Hepatocyte (in vitro differentiated cells): ENCODE results near the gene CLIP1. TPM values are rescaled to one million over a fixed set of nuclear protein-coding genes. Genes with fewer than 3 reads are reported as not detected.

Experiments
- DNase-seq: peaks from one replicate; pipeline ENCODE4 v3.0.0-alpha.2; 2016; ENCODE audit warnings: low spot score
- H2AFZ ChIP-seq: fragments of 200-600 bp; sonication (generic); 2 replicates; pipeline ENCODE4 v1.6.0; 2016; ENCODE audit warnings: antibody characterized with exemption, mild to moderate bottlenecking
- H3K27ac ChIP-seq: fragments of 200-600 bp; sonication (generic); 2 replicates; pipeline ENCODE4 v1.5.1; 2016; ENCODE audit warnings: mild to moderate bottlenecking
- H3K27me3 ChIP-seq: fragments of 200-600 bp; sonication (generic); 2 replicates; pipeline ENCODE4 v1.6.1; 2016
- H3K36me3 ChIP-seq: fragments of 200-600 bp; sonication (generic); replicated peaks from 2 replicates; pipeline ENCODE4 v1.5.1; 2016; ENCODE audit warnings: low read depth; ENCODE audit not compliant: insufficient read depth
- H3K4me1 ChIP-seq: fragments of 200-600 bp; sonication (generic); 2 replicates; pipeline ENCODE4 v1.5.1; 2016; ENCODE audit warnings: mild to moderate bottlenecking, moderate library complexity; ENCODE audit not compliant: insufficient read depth
- H3K4me2 ChIP-seq: fragments of 200-600 bp; sonication (generic); 2 replicates; pipeline ENCODE4 v1.6.0; 2016
- H3K4me3 ChIP-seq: fragments of 200-600 bp; sonication (generic); 2 replicates; pipeline ENCODE4 v1.5.1; 2016; ENCODE audit warnings: mild to moderate bottlenecking
- H3K79me2 ChIP-seq: fragments of 200-600 bp; sonication (generic); 2 replicates; pipeline ENCODE4 v1.6.0; 2017; ENCODE audit warnings: mild to moderate bottlenecking
- H3K9me2 ChIP-seq: fragments of 200-600 bp; sonication (generic); replicated peaks from 2 replicates; pipeline ENCODE4 v1.6.0; 2017; ENCODE audit warnings: mild to moderate bottlenecking; ENCODE audit not compliant: insufficient read depth
- H3K9me3 ChIP-seq: fragments of 200-600 bp; sonication (generic); 2 replicates; pipeline ENCODE4 v1.5.1; 2016; ENCODE audit warnings: low read depth, mild to moderate bottlenecking
- H4K20me1 ChIP-seq: fragments of 200-600 bp; sonication (generic); 2 replicates; pipeline ENCODE4 v1.6.0; 2016; ENCODE audit warnings: mild to moderate bottlenecking; ENCODE audit not compliant: insufficient read depth, poor library complexity, severe bottlenecking
- CTCF ChIP-seq: fragments of 200-600 bp; sonication (generic); IDR thresholded peaks from 2 replicates; pipeline ENCODE4 v1.5.1; 2016; ENCODE audit warnings: antibody characterized with exemption, mild to moderate bottlenecking; ENCODE audit not compliant: poor library complexity
- EZH2 ChIP-seq: fragments of 200-600 bp; sonication (generic); IDR thresholded peaks from 2 replicates; pipeline ENCODE4 v1.6.1; 2016; ENCODE audit warnings: antibody characterized with exemption, mild to moderate bottlenecking, borderline replicate concordance
- EZH2phosphoT487 ChIP-seq: fragments of 200-600 bp; sonication (generic); IDR thresholded peaks from one replicate; pipeline ENCODE4 v1.6.1; 2018; ENCODE audit warnings: antibody characterized with exemption, mild to moderate bottlenecking, low read depth, moderate library complexity; ENCODE audit not compliant: unreplicated experiment, severe bottlenecking
- WGBS: methylation state at CpG from one replicate; pipeline ENCODE4 v1.1.6; 2016; ENCODE audit warnings: low lambda C conversion rate; ENCODE audit errors: missing lambda C conversion rate; 5-methylcytosine and 5-hydroxymethylcytosine counted together
- polyA plus RNA-seq: library from polyadenylated mRNA; unstranded; fragments of >200 nt; fragmentation: Nextera tagmentation; extraction: Ambion mirVana; gene quantifications from 2 replicates; pipeline ENCODE4 v1.2.1, GENCODE V29; 2016
- total RNA-seq: library from RNA; depleted of rRNA; stranded (reverse); fragments of >200 nt; gene quantifications from 2 replicates; pipeline ENCODE4 v1.2.3, GENCODE V29; 2014

CLIP1 gene
- total and polyA plus RNA-seq, 2 experiments from 2014 or later = 38.0 to 45.2 TPM

GRCh38 chr12:122230798-122231197 lies 191.7 kb downstream of the CLIP1 start:
- DNase-seq = no peak
- Histone ChIP-seq H2AFZ (no peak overlapping the region), H3K4me3 (no peak overlapping the region), H3K9me2 (no peaks in the 10 kb centered on the region), H3K27ac (no peak overlapping the region), H4K20me1 (no peaks in the 10 kb centered on the region), H3K36me3 (no peaks in the 10 kb centered on the region), H3K4me2 (no peak overlapping the region), H3K4me1 (peaks cover 5% of the 10 kb centered on the region), H3K79me2 (no peaks in the 10 kb centered on the region), H3K27me3 (no peaks in the 10 kb centered on the region), H3K9me3 (no peaks in the 10 kb centered on the region)
- TF ChIP-seq EZH2 (no peak), CTCF (no peak), EZH2phosphoT487 (no peak)
- WGBS = 84% methylated on average over 6 of the region's 6 CpGs

- no peak overlapping the region for H2AFZ ChIP-seq
- no peak overlapping the region for H3K4me3 ChIP-seq
- H3K27ac ChIP-seq = no peak overlapping the region
- peaks cover 9% of the 10 kb centered on the region for H4K20me1 ChIP-seq
- TF ChIP-seq EZH2phosphoT487 = no peak
- TF ChIP-seq EZH2 = no peak
- no peak for TF ChIP-seq CTCF
- H3K9me3 ChIP-seq = no peaks in the 10 kb centered on the region
- no peaks in the 10 kb centered on the region for H3K27me3 ChIP-seq
- peaks cover 12% of the 10 kb centered on the region for H3K4me1 ChIP-seq
- WGBS = 96% methylated on average over 5 of the region's 5 CpGs
- H3K79me2 ChIP-seq = peaks cover 22% of the 10 kb centered on the region
- no peak for DNase-seq
- H3K36me3 ChIP-seq = no peaks in the 10 kb centered on the region
- H3K9me2 ChIP-seq = no peaks in the 10 kb centered on the region
- H3K4me2 ChIP-seq = no peak overlapping the region
Measured at GRCh38 chr12:122228092-122228491, 194.4 kb downstream of the CLIP1 start.

DNA sequence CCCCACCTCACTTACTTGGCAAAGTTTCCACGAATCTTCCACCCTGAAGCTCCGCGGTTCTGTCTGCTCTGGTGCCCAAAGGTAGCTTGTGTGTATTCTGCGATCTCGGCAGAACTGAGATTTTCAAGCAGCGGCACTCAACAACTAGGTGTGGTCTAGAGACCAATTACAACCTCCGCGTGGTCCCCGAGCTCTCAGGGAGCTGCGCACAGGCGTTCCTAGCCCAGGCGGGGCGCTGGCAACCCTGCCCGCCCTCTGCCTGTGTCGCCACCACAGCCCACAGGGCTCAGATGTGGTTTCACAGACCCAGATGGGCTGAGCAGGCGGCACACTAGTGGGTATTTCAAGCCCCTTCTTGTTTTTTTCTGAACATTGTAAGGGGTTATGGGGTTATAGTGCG lies 195.1 kb downstream of the CLIP1 start:
- Histone ChIP-seq H2AFZ (no peak overlapping the region), H3K27me3 (no peaks in the 10 kb centered on the region), H3K9me2 (no peaks in the 10 kb centered on the region), H3K36me3 (no peaks in the 10 kb centered on the region), H4K20me1 (peaks cover 9% of the 10 kb centered on the region), H3K27ac (no peak overlapping the region), H3K4me1 (peaks cover 12% of the 10 kb centered on the region), H3K9me3 (no peaks in the 10 kb centered on the region), H3K4me2 (no peak overlapping the region), H3K79me2 (peaks cover 29% of the 10 kb centered on the region), H3K4me3 (no peak overlapping the region)
- TF ChIP-seq EZH2phosphoT487 = no peak
- TF ChIP-seq CTCF = no peak
- TF ChIP-seq EZH2 = no peak
- DNase-seq = no peak
- 98% methylated on average over 17 of the region's 17 CpGs for WGBS
